Osteoblast (primary cell): ENCODE results near the gene RAF1. TPM values are rescaled to one million over a fixed set of nuclear protein-coding genes. Genes with fewer than 3 reads are reported as not detected.

Experiments used
- DNase-seq: peaks from one replicate; pipeline ENCODE4 v3.0.0; 2011; ENCODE audit warnings: low spot score, mixed read lengths; ENCODE audit not compliant: insufficient read length; ENCODE audit errors: missing footprints
- H2AFZ ChIP-seq: 2 replicates; pipeline ENCODE4 v1.6.0; 2011; ENCODE audit warnings: mild to moderate bottlenecking, low read length
- H3K27ac ChIP-seq: 2 replicates; pipeline ENCODE4 v1.5.1; 2011; ENCODE audit warnings: mild to moderate bottlenecking, low read depth, low read length, moderate library complexity
- H3K27me3 ChIP-seq: 2 replicates; pipeline ENCODE4 v1.6.0; 2012; ENCODE audit warnings: mild to moderate bottlenecking, control low read depth, inconsistent platforms, low read length, moderate library complexity; ENCODE audit not compliant: insufficient read depth
- H3K36me3 ChIP-seq: 2 replicates; pipeline ENCODE4 v1.5.1; 2011; ENCODE audit warnings: mild to moderate bottlenecking, low read length, control low read depth, moderate library complexity; ENCODE audit not compliant: insufficient read depth
- H3K4me1 ChIP-seq: 2 replicates; pipeline ENCODE4 v1.5.1; 2011; ENCODE audit warnings: mild to moderate bottlenecking, low read length, control low read depth, moderate library complexity; ENCODE audit not compliant: insufficient read depth
- H3K4me2 ChIP-seq: 2 replicates; pipeline ENCODE4 v1.6.0; 2011; ENCODE audit warnings: mild to moderate bottlenecking, low read length; ENCODE audit not compliant: insufficient read depth
- H3K4me3 ChIP-seq: fragments of 200-600 bp; sonication (generic); 3 replicates; pipeline ENCODE4 v1.5.1; 2012; ENCODE audit warnings: mild to moderate bottlenecking, low read length, inconsistent platforms; ENCODE audit not compliant: insufficient read depth
- H3K79me2 ChIP-seq: 2 replicates; pipeline ENCODE4 v1.6.0; 2012; ENCODE audit warnings: mild to moderate bottlenecking, low read length, control low read depth, inconsistent platforms; ENCODE audit not compliant: insufficient read depth
- H3K9me3 ChIP-seq: 2 replicates; pipeline ENCODE4 v1.5.1; 2011; ENCODE audit warnings: low read depth, low read length, control low read depth
- H4K20me1 ChIP-seq: 2 replicates; pipeline ENCODE4 v1.6.0; 2012; ENCODE audit warnings: mild to moderate bottlenecking, low read length, control low read depth; ENCODE audit not compliant: insufficient read depth
- CTCF ChIP-seq: IDR thresholded peaks from 2 replicates; pipeline ENCODE4 v1.5.1; 2011; ENCODE audit warnings: mild to moderate bottlenecking, low read depth, low read length, moderate library complexity; ENCODE audit errors: extremely low read depth
- total RNA-seq: library from RNA; depleted of rRNA; stranded (reverse); fragments of >200 nt; gene quantifications from 2 replicates; pipeline ENCODE4 v1.2.3, GENCODE V29; 2012

The RAF1 gene
- total RNA-seq, 1 donor, result 118 TPM

DNA sequence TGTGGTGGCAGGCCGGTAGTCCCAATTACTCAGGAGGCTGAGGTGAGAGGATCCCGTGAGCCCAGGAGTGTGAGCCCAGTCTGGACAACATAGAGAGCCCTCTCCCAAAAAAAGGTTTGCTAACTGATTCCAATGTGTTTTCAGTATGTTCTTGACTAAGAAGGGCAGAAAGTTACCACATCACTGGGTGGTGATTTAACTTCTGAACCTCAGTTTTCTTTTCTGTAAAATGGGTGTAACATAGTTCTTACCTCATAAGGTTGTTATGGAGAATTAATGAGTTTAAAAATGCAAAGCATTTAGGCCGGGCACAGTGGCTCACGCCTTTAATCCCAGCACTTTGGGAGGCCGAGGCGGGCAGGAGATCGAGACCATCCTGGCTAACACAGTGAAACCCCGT, 28.5 kb upstream of the RAF1 start:
- TF ChIP-seq CTCF, result no peak
- DNase-seq, result no peak
- H3K4me3 ChIP-seq, result no peak overlapping the region
- H4K20me1 ChIP-seq, result no peaks in the 10 kb centered on the region
- no peaks in the 10 kb centered on the region for H3K79me2 ChIP-seq
- no peak overlapping the region for H2AFZ ChIP-seq
- H3K4me1 ChIP-seq, result no peaks in the 10 kb centered on the region
- H3K27ac ChIP-seq, result no peak overlapping the region
- no peaks in the 10 kb centered on the region for H3K27me3 ChIP-seq
- H3K36me3 ChIP-seq, result no peaks in the 10 kb centered on the region
- no peaks in the 10 kb centered on the region for H3K9me3 ChIP-seq
- no peak overlapping the region for H3K4me2 ChIP-seq

GRCh38 chr3:12689997-12690711, 26.2 kb upstream of the RAF1 start:
- Histone ChIP-seq H3K27ac (no peak overlapping the region), H3K9me3 (no peaks in the 10 kb centered on the region), H3K79me2 (no peaks in the 10 kb centered on the region), H3K36me3 (no peaks in the 10 kb centered on the region), H2AFZ (no peak overlapping the region), H3K4me2 (no peak overlapping the region), H3K4me1 (no peaks in the 10 kb centered on the region), H3K27me3 (no peaks in the 10 kb centered on the region), H4K20me1 (no peaks in the 10 kb centered on the region), H3K4me3 (no peak overlapping the region)
- no peak for TF ChIP-seq CTCF
- DNase-seq, result no peak

DNA sequence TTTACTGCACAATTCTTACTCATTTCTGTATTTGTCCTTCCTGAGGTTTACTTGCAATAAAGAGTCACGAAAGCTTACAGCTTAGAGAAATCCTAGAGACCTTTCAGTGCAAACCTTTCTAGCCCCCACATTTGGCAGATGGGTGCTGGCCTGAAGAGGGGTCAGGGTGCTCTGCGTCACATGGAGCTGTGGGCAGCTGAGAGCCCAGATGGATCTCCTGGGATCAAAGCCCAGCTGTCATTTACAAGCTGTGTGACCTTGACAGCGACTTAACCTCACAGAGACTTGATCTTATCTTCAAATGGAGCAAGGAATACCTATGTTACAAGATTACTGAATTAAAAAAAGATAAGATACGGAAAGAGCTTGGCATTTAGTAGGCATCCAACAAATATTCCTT, 24.0 kb upstream of the RAF1 start:
- Histone ChIP-seq H3K27me3 (no peaks in the 10 kb centered on the region), H3K79me2 (no peaks in the 10 kb centered on the region), H3K4me1 (no peaks in the 10 kb centered on the region), H3K27ac (no peak overlapping the region), H3K4me3 (no peak overlapping the region), H3K9me3 (no peaks in the 10 kb centered on the region), H2AFZ (no peak overlapping the region), H3K4me2 (no peak overlapping the region), H4K20me1 (no peaks in the 10 kb centered on the region), H3K36me3 (no peaks in the 10 kb centered on the region)
- TF ChIP-seq CTCF, result no peak
- no peak for DNase-seq

DNA sequence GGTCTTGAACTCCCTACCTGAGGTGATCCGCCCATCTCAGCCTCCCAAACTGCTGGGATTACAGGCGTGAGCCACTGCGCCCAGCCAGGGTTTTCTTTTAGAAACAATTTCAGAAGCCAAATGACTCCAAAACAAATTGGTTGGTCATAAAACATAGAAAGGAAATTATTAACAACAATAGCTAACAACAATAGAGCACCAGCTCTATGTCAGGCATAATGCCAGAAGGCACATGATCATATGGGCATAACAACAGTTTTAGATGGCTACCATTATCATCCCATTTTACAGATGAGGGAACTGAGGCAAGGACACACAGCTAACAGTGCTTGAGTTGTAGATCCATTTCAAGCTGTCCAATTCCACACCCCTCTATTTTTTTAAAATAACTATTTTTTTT, 22.2 kb upstream of the RAF1 start:
- Histone ChIP-seq H3K4me3 (no peak overlapping the region), H3K4me1 (peaks cover 14% of the 10 kb centered on the region), H3K79me2 (no peaks in the 10 kb centered on the region), H3K36me3 (no peaks in the 10 kb centered on the region), H4K20me1 (no peaks in the 10 kb centered on the region), H3K4me2 (no peak overlapping the region), H3K27me3 (no peaks in the 10 kb centered on the region), H2AFZ (no peak overlapping the region), H3K27ac (no peak overlapping the region), H3K9me3 (no peaks in the 10 kb centered on the region)
- DNase-seq, result no peak
- no peak for TF ChIP-seq CTCF
